Measurements from ENCODE around the gene TYK2. TPM values are rescaled to one million over a fixed set of nuclear protein-coding genes. Genes with fewer than 3 reads are reported as not detected.
"Not testable (repeated sequence)": the region's sequence is repeated elsewhere in the genome, so short reads cannot be mapped to it uniquely, and the experiment has no call there.

TYK2 gene
- total RNA-seq, 1 donor from 2014 or later = 147 TPM

GRCh38 chr19:10343495-10343894, 36.9 kb downstream of the TYK2 start:
- no peak overlapping the region for H3K27ac Mint-ChIP-seq
- DNase-seq (ENCODE audit: low spot score, unreplicated experiment) = no peak
- TF ChIP-seq CTCF (IDR thresholded peaks at IDR 0.05; ENCODE audit: unreplicated experiment) = no peak
- H3K36me3 Mint-ChIP-seq (ENCODE audit: insufficient read depth) = no peaks in the 10 kb centered on the region
- peaks cover 5% of the 10 kb centered on the region for H3K27me3 Mint-ChIP-seq
- H3K4me3 Mint-ChIP-seq (ENCODE audit: low read depth) = no peak overlapping the region
- no peaks in the 10 kb centered on the region for H3K9me3 Mint-ChIP-seq (ENCODE audit: low read depth)
- H3K4me1 Mint-ChIP-seq (ENCODE audit: low read depth) = no peaks in the 10 kb centered on the region

- TF ChIP-seq CTCF (IDR thresholded peaks at IDR 0.05; ENCODE audit: unreplicated experiment) = no peak
- H3K4me3 Mint-ChIP-seq (ENCODE audit: low read depth) = no peak overlapping the region
These were observed 40.4 kb downstream of the TYK2 start for GRCh38 chr19:10339977-10340376.

GRCh38 chr19:10339380-10339960, 40.9 kb downstream of the TYK2 start, which contains the start of gene ICAM3:
Gene ICAM3 (minus strand): TSS chr19:10339624. CDS start chr19:10339614, 10 bp downstream.
- no peak for TF ChIP-seq CTCF (IDR thresholded peaks at IDR 0.05; ENCODE audit: unreplicated experiment)
- DNase-seq (ENCODE audit: low spot score, unreplicated experiment) = no peak
- Mint-ChIP-seq H3K36me3 (ENCODE audit: insufficient read depth) (no peaks in the 10 kb centered on the region), H3K27ac (no peak within 1 kb of the TSS), H3K4me1 (ENCODE audit: low read depth) (no peaks in the 10 kb centered on the region), H3K27me3 (peaks cover 7% of the 10 kb centered on the region), H3K4me3 (ENCODE audit: low read depth) (no peak within 1 kb of the TSS), H3K9me3 (ENCODE audit: low read depth) (no peaks in the 10 kb centered on the region)

More at GRCh38 chr19:10339977-10340376, 40.4 kb downstream of the TYK2 start:
- no peaks in the 10 kb centered on the region for H3K4me1 Mint-ChIP-seq (ENCODE audit: low read depth)
- no peak overlapping the region for H3K27ac Mint-ChIP-seq
- H3K27me3 Mint-ChIP-seq = peaks cover 7% of the 10 kb centered on the region
- H3K36me3 Mint-ChIP-seq (ENCODE audit: insufficient read depth) = no peaks in the 10 kb centered on the region
- no peaks in the 10 kb centered on the region for H3K9me3 Mint-ChIP-seq (ENCODE audit: low read depth)
- DNase-seq (ENCODE audit: low spot score, unreplicated experiment) = no peak

GRCh38 chr19:10338940-10339339, 41.4 kb downstream of the TYK2 start:
- peaks cover 7% of the 10 kb centered on the region for H3K27me3 Mint-ChIP-seq
- TF ChIP-seq CTCF (IDR thresholded peaks at IDR 0.05; ENCODE audit: unreplicated experiment) = no peak
- no peak overlapping the region for H3K4me3 Mint-ChIP-seq (ENCODE audit: low read depth)
- H3K27ac Mint-ChIP-seq = no peak overlapping the region
- no peaks in the 10 kb centered on the region for H3K9me3 Mint-ChIP-seq (ENCODE audit: low read depth)
- no peak for DNase-seq (ENCODE audit: low spot score, unreplicated experiment)
- peaks cover 2% of the 10 kb centered on the region for H3K4me1 Mint-ChIP-seq (ENCODE audit: low read depth)
- H3K36me3 Mint-ChIP-seq (ENCODE audit: insufficient read depth) = no peaks in the 10 kb centered on the region

GRCh38 chr19:10336725-10337124, 43.6 kb downstream of the TYK2 start:
- H3K36me3 Mint-ChIP-seq (ENCODE audit: insufficient read depth); H3K27me3 Mint-ChIP-seq; DNase-seq (ENCODE audit: low spot score, unreplicated experiment); H3K9me3 Mint-ChIP-seq (ENCODE audit: low read depth); H3K27ac Mint-ChIP-seq; H3K4me3 Mint-ChIP-seq (ENCODE audit: low read depth): not testable (repeated sequence)
- H3K4me1 Mint-ChIP-seq (ENCODE audit: low read depth) = peaks cover 12% of the 10 kb centered on the region

GRCh38 chr19:10335352-10335985, 44.9 kb downstream of the TYK2 start:
- Mint-ChIP-seq H3K27me3 (peaks cover 7% of the 10 kb centered on the region), H3K4me3 (ENCODE audit: low read depth) (peak overlapping the region; percentile 96), H3K27ac (no peak overlapping the region), H3K4me1 (ENCODE audit: low read depth) (peaks cover 12% of the 10 kb centered on the region), H3K9me3 (ENCODE audit: low read depth) (no peaks in the 10 kb centered on the region), H3K36me3 (ENCODE audit: insufficient read depth) (no peaks in the 10 kb centered on the region)
- no peak for TF ChIP-seq CTCF (IDR thresholded peaks at IDR 0.05; ENCODE audit: unreplicated experiment)
- no peak for DNase-seq (ENCODE audit: low spot score, unreplicated experiment)
